PC-9 (cell line): ENCODE measurements around the gene CFAP65.

Experiments used
- CTCF ChIP-seq: fragments of 200-600 bp; sonication (generic); conservative IDR thresholded peaks from 2 replicates; pipeline ENCODE4 v1.6.1; 2017; ENCODE audit warnings: mixed run types, antibody characterized with exemption, mild to moderate bottlenecking, moderate library complexity
- EZH2 ChIP-seq: fragments of 200-600 bp; sonication (generic); IDR thresholded peaks from 2 replicates; pipeline ENCODE4 v1.8.0; 2017; ENCODE audit warnings: antibody characterized with exemption, low read depth

- no peak for TF ChIP-seq CTCF
- TF ChIP-seq EZH2: no peak
Measured at GRCh38 chr2:218983263-218983933, 57.9 kb downstream of the CFAP65 start.
